K562 (cell line): ENCODE data around the gene SFR1. TPM values are rescaled to one million over a fixed set of nuclear protein-coding genes. Genes with fewer than 3 reads are reported as not detected.

Experiments used
- ATAC-seq: fragments of 200-7000 bp; cut with Tn5 transposase; 3 replicates; pipeline ENCODE4 v1.9.1; 2020; ENCODE audit warnings: moderate library complexity
- BruUV-seq: library from RNA; stranded (reverse); fragments of 400-500 nt; replicated peaks from 2 replicates; lab custom pipeline; 2021; lab: Mats Ljungman, UMichigan
- CTCF ChIA-PET: fragments of 300-600 bp; formaldehyde crosslinking; extraction: SDS; loops from one replicate; lab custom pipeline; 2021; ENCODE audit warnings: low intra/inter-chr PET ratio; lab: Yijun Ruan, JAX
- POLR2A ChIA-PET: fragments of 300-600, 350-650 bp; sonication (Branson Sonifier 250); formaldehyde crosslinking; extraction: SDS; loops from one replicate; lab custom pipeline; 2021; ENCODE audit warnings: antibody characterized with exemption, inconsistent platforms; lab: Yijun Ruan, JAX
- DNase-seq, 4 experiments: peaks; one replicate each; pipeline versions ENCODE4 v3.0.0 to v3.0.0-alpha.2; 2011 to 2018; ENCODE audit warnings: low spot score in 3 of 4, mixed read lengths in 3 of 4; ENCODE audit errors: extremely low read depth in 1 of 4
- FAIRE-seq: peaks from 2 replicates; lab custom pipeline; 2011; peaks lifted over from hg19 to GRCh38; lab: Jason Lieb, UNC
- H2AFZ ChIP-seq: 2 replicates; pipeline ENCODE4 v1.6.0; 2011; ENCODE audit warnings: low read depth, low read length, control low read depth, inconsistent platforms
- H3K27ac ChIP-seq: fragments of 200-600 bp; 3 replicates; pipeline ENCODE4 v1.8.0; 2011; ENCODE audit warnings: low read depth, mild to moderate bottlenecking, control low read depth, inconsistent platforms, low read length, moderate library complexity, mixed read lengths; ENCODE audit errors: extremely low read depth
- H3K27me3 ChIP-seq, 2 experiments: fragments of 300-600 bp in 1 of 2; 2 replicates in 1 of 2; 3 replicates in 1 of 2; pipeline versions ENCODE4 v1.6.0 to v1.8.0; 2011; ENCODE audit warnings: inconsistent platforms in 2 of 2, low read length in 2 of 2, mild to moderate bottlenecking in 1 of 2, mixed read lengths in 1 of 2, moderate library complexity in 1 of 2; ENCODE audit not compliant: control insufficient read depth in 2 of 2, insufficient read depth in 2 of 2
- H3K36me3 ChIP-seq: fragments of 300-600 bp; 3 replicates; pipeline ENCODE4 v1.8.0; 2011; ENCODE audit warnings: mild to moderate bottlenecking, low read length, inconsistent platforms; ENCODE audit not compliant: control insufficient read depth, insufficient read depth
- H3K4me1 ChIP-seq, 2 experiments: fragments of 200-600 bp in 1 of 2; replicated peaks in 1 of 2; 2 replicates in 1 of 2; 3 replicates in 1 of 2; pipeline versions ENCODE4 v1.5.1 to v1.8.0; 2011; ENCODE audit warnings: inconsistent platforms in 2 of 2, low read length in 2 of 2, mild to moderate bottlenecking in 1 of 2, mixed read lengths in 1 of 2, moderate library complexity in 1 of 2; ENCODE audit not compliant: control insufficient read depth in 2 of 2, insufficient read depth in 2 of 2
- H3K4me2 ChIP-seq: 2 replicates; pipeline ENCODE4 v1.6.1; 2011; ENCODE audit warnings: low read length, control low read depth, inconsistent platforms, mixed read lengths; ENCODE audit not compliant: insufficient read depth
- H3K4me3 ChIP-seq: fragments of 200-600 bp; sonication (generic), shearing (Covaris generic); 2 replicates; pipeline ENCODE4 v1.5.1; 2016; ENCODE audit warnings: control low read depth, inconsistent platforms
- H3K79me2 ChIP-seq: fragments of 200-600 bp; 3 replicates; pipeline ENCODE4 v1.8.0; 2011; ENCODE audit warnings: low read length, inconsistent platforms; ENCODE audit not compliant: control insufficient read depth, insufficient read depth
- H3K9ac ChIP-seq, 2 experiments: 2 replicates each; pipeline versions ENCODE4 v1.6.0 to v1.6.1; 2011; ENCODE audit warnings: low read depth in 2 of 2, low read length in 2 of 2, control low read depth in 1 of 2, inconsistent platforms in 1 of 2, mild to moderate bottlenecking in 1 of 2, mixed read lengths in 1 of 2; ENCODE audit not compliant: insufficient read depth in 1 of 2
- H3K9me1 ChIP-seq: one replicate; pipeline ENCODE4 v1.6.0; 2011; ENCODE audit warnings: inconsistent platforms, mild to moderate bottlenecking, low read length, moderate library complexity; ENCODE audit not compliant: control insufficient read depth, insufficient read depth
- H3K9me3 ChIP-seq: replicated peaks from 2 replicates; pipeline ENCODE4 v1.5.1; 2011; ENCODE audit warnings: low read depth, low read length, inconsistent platforms; ENCODE audit not compliant: control insufficient read depth, insufficient read depth
- H4K20me1 ChIP-seq: replicated peaks from 2 replicates; pipeline ENCODE4 v1.6.1; 2011; ENCODE audit warnings: low read length, inconsistent platforms, mixed read lengths; ENCODE audit not compliant: control insufficient read depth, insufficient read depth
- BRD4 ChIP-seq: fragments of 200-600 bp; sonication (generic); IDR thresholded peaks from 2 replicates; pipeline ENCODE4 v1.6.1; 2017; ENCODE audit warnings: inconsistent platforms
- CSDE1 ChIP-seq, 2 experiments: fragments of 450-650 bp; IDR thresholded peaks; 2 replicates each; pipeline ENCODE4 v1.6.1; 2016; ENCODE audit warnings: mild to moderate bottlenecking in 1 of 2
- HOXB6 ChIP-seq: fragments of 250-450 bp; sonication (Bioruptor Pico); IDR thresholded peaks from 2 replicates; pipeline ENCODE4 v1.5.1; 2022; ENCODE audit warnings: mild to moderate bottlenecking, borderline replicate concordance
- MAFF ChIP-seq: IDR thresholded peaks from 2 replicates; pipeline ENCODE4 v1.6.1; 2012; ENCODE audit warnings: low read length, improper control_type of control experiment
- NBN ChIP-seq: fragments of 450-650 bp; IDR thresholded peaks from 2 replicates; pipeline ENCODE4 v1.6.1; 2016; ENCODE audit warnings: low read depth, mild to moderate bottlenecking
- NEUROD1 ChIP-seq: fragments of 150-350 bp; IDR thresholded peaks from 2 replicates; pipeline ENCODE4 v1.6.1; 2014; ENCODE audit warnings: borderline replicate concordance, low read length, low read depth; ENCODE audit not compliant: partially characterized antibody
- NFE2 ChIP-seq: IDR thresholded peaks from 2 replicates; pipeline ENCODE4 v1.6.1; 2014; ENCODE audit warnings: antibody characterized with exemption, low read depth
- TBL1XR1 ChIP-seq, 2 experiments: IDR thresholded peaks; 2 replicates each; pipeline ENCODE4 v1.6.1; 2012; ENCODE audit warnings: improper control_type of control experiment in 2 of 2, low read length in 2 of 2, mild to moderate bottlenecking in 1 of 2
- WGBS: fragments of 100-300 bp; shearing (Covaris generic); methylation state at CpG from one replicate; pipeline ENCODE4 v1.1.6; 2016; ENCODE audit warnings: low coverage, mixed read lengths; ENCODE audit not compliant: insufficient coverage; ENCODE audit errors: missing lambda C conversion rate; 5-methylcytosine and 5-hydroxymethylcytosine counted together
- in situ Hi-C: fragments of 300-500 bp; cut with MboI; formaldehyde crosslinking; loops from 4 replicates; pipeline ENCODE4 v1.15.0; 2018; ENCODE audit warnings: inconsistent platforms, mixed read lengths
- intact Hi-C: fragments of 100-400 bp; cut with micrococcal nuclease; formaldehyde crosslinking; loops from 2 replicates; pipeline ENCODE4 v1.14.2; 2022
- polyA plus RNA-seq, 8 experiments: library from polyadenylated mRNA; depleted of rRNA in 4 of 8; stranded (reverse) in 5 of 8; unstranded in 3 of 8; fragments of >200 nt; fragmentation: Nextera tagmentation in 2 of 8; fragmentation: Illumina TruSeq in 1 of 8; extraction: Ambion mirVana in 2 of 8; extraction: Trizol in 1 of 8; gene quantifications; 2 replicates each; pipeline versions ENCODE4 v1.2.1 to v1.2.3, GENCODE V29; 2011 to 2014; ENCODE audit warnings: inconsistent platforms in 1 of 8, missing spikeins in 1 of 8
- total RNA-seq, 7 experiments: library from RNA; depleted of rRNA in 6 of 7; stranded (reverse); fragments of >200 nt in 6 of 7; fragmentation: Illumina TruSeq in 2 of 7; extraction: Trizol in 2 of 7; gene quantifications; 2 replicates each; pipeline versions ENCODE4 v1.2.1 to v1.2.3, GENCODE V29; 2011 to 2021; ENCODE audit warnings: low replicate concordance in 1 of 7
- TF ChIP-seq, protein P1 (sequence below): fragments of 450-650 bp; IDR thresholded peaks from 2 replicates; pipeline ENCODE4 v1.6.1; 2018; ENCODE audit not compliant: partially characterized antibody
- TF ChIP-seq, protein P2 (sequence below): sonication (generic); formaldehyde crosslinking; IDR thresholded peaks from 2 replicates; pipeline ENCODE4 v1.8.1; 2023; ENCODE audit warnings: mild to moderate bottlenecking, missing genetic modification reagents

SFR1 gene
- total and polyA plus RNA-seq, 9 of the 15 experiments (the other 6 are each of a cell fraction or from before 2014, with no cell fraction given) = 4.3 to 18.7 (median 9.1) TPM

DNA sequence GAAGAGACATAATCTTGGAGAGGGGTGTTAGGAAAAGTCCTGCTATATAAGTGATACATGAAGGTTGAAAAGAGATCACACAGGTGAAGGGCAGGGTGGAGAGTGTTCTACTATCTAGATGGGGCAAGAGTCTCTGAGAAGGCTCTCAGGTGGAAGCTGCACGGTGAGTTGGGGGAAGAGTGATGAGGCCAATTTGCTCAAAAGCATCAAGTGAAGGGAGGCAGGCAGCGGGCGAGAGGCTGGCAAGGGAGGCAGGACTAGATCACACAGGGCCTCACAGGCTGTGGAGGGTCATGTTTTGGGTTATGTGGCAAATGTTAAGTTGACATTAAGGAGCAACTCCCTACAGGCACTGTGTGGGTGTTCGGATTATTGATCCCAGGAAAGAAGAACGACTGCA is 33.7 kb upstream of the SFR1 start:
- H3K36me3 ChIP-seq = no peaks in the 10 kb centered on the region
- H3K9me3 ChIP-seq = no peaks in the 10 kb centered on the region
- no peaks in the 10 kb centered on the region for H4K20me1 ChIP-seq
- no peak overlapping the region for H2AFZ ChIP-seq
- POLR2A ChIA-PET = no interaction called here
- H3K4me1 ChIP-seq = no peaks in the 10 kb centered on the region
- WGBS = 0% methylated on average over 5 of the region's 5 CpGs
- H3K27ac ChIP-seq = no peak overlapping the region
- H3K4me2 ChIP-seq = no peak overlapping the region
- CTCF ChIA-PET = no interaction called here
- ATAC-seq (no peak), DNase-seq (no peak)
- H3K9ac ChIP-seq = no peak overlapping the region
- in situ Hi-C loops = no loop called here
- intact Hi-C loops = no loop called here
- no peak overlapping the region for H3K4me3 ChIP-seq
- TF ChIP-seq NFE2 (no peak), MAFF (no peak), HOXB6 (no peak), NBN (no peak), TBL1XR1 (IDR thresholded peaks at IDR 0.05; ENCODE audit: low read length in 2 of 2) (no peak), NEUROD1 (no peak), BRD4 (no peak), CSDE1 (IDR thresholded peaks at IDR 0.05) (no peak)
- TF ChIP-seq, protein P1, sequence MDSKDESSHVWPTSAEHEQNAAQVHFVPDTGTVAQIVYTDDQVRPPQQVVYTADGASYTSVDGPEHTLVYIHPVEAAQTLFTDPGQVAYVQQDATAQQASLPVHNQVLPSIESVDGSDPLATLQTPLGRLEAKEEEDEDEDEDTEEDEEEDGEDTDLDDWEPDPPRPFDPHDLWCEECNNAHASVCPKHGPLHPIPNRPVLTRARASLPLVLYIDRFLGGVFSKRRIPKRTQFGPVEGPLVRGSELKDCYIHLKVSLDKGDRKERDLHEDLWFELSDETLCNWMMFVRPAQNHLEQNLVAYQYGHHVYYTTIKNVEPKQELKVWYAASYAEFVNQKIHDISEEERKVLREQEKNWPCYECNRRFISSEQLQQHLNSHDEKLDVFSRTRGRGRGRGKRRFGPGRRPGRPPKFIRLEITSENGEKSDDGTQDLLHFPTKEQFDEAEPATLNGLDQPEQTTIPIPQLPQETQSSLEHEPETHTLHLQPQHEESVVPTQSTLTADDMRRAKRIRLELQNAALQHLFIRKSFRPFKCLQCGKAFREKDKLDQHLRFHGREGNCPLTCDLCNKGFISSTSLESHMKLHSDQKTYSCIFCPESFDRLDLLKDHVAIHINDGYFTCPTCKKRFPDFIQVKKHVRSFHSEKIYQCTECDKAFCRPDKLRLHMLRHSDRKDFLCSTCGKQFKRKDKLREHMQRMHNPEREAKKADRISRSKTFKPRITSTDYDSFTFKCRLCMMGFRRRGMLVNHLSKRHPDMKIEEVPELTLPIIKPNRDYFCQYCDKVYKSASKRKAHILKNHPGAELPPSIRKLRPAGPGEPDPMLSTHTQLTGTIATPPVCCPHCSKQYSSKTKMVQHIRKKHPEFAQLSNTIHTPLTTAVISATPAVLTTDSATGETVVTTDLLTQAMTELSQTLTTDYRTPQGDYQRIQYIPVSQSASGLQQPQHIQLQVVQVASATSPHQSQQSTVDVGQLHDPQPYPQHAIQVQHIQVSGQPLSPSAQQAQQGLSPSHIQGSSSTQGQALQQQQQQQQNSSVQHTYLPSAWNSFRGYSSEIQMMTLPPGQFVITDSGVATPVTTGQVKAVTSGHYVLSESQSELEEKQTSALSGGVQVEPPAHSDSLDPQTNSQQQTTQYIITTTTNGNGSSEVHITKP = no peak
- TF ChIP-seq, protein P2, sequence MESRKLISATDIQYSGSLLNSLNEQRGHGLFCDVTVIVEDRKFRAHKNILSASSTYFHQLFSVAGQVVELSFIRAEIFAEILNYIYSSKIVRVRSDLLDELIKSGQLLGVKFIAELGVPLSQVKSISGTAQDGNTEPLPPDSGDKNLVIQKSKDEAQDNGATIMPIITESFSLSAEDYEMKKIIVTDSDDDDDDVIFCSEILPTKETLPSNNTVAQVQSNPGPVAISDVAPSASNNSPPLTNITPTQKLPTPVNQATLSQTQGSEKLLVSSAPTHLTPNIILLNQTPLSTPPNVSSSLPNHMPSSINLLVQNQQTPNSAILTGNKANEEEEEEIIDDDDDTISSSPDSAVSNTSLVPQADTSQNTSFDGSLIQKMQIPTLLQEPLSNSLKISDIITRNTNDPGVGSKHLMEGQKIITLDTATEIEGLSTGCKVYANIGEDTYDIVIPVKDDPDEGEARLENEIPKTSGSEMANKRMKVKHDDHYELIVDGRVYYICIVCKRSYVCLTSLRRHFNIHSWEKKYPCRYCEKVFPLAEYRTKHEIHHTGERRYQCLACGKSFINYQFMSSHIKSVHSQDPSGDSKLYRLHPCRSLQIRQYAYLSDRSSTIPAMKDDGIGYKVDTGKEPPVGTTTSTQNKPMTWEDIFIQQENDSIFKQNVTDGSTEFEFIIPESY = no peak
- TF ChIP-seq, all 486 proteins: peak for 0
- no TSS peak for BruUV-seq
- no peaks in the 10 kb centered on the region for H3K9me1 ChIP-seq
- FAIRE-seq = no peak
- peaks cover 3 to 12% of the 10 kb centered on the region in 2 experiments; a peak in 4 of 5 replicates for H3K27me3 ChIP-seq
- no peaks in the 10 kb centered on the region for H3K79me2 ChIP-seq
